Measurements from ENCODE around the gene PPP2R2C.

DNA sequence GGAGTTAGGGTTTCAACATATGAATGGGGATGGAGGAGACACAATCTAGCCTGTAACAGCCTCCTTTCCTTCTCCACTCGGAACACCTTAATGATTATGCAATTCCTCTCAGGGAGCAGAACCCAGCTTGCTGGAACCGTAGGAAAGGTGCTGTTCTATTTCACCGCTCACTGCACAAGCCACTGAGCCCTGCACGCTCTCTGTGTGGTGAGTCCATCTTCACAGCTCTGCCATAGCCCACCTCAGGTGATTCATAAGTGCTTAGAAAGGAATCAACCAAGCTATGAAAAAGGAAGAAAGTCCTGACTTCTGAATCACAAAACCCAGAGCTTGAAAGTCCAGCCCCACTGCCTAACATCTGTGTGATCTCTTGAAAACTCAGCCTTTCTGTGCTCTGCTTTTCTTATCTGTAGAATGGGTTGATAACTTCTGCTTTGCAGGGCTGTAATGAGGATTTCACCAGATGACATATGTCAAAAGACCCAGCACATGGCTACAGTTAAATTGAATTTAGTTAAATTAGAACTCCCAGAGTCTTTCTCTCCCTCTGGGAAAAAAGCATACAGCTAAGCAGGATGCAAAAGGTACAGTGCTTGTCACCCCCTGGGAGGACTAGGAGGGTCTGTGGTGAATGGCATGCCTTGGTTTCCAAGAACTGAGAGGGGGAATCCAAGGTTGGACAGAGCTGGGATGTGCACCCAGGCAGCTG lies 111.2 kb downstream of the PPP2R2C start:
- TF ChIP-seq, protein P1, sequence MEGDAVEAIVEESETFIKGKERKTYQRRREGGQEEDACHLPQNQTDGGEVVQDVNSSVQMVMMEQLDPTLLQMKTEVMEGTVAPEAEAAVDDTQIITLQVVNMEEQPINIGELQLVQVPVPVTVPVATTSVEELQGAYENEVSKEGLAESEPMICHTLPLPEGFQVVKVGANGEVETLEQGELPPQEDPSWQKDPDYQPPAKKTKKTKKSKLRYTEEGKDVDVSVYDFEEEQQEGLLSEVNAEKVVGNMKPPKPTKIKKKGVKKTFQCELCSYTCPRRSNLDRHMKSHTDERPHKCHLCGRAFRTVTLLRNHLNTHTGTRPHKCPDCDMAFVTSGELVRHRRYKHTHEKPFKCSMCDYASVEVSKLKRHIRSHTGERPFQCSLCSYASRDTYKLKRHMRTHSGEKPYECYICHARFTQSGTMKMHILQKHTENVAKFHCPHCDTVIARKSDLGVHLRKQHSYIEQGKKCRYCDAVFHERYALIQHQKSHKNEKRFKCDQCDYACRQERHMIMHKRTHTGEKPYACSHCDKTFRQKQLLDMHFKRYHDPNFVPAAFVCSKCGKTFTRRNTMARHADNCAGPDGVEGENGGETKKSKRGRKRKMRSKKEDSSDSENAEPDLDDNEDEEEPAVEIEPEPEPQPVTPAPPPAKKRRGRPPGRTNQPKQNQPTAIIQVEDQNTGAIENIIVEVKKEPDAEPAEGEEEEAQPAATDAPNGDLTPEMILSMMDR (conservative IDR thresholded peaks at IDR 0.05; ENCODE audit: low read depth, low read length), result no peak
- TF ChIP-seq SMC3 (IDR thresholded peaks at IDR 0.05; ENCODE audit: low read depth, low read length) (no peak), RCOR1 (IDR thresholded peaks at IDR 0.05; ENCODE audit: insufficient replicate concordance, low read length) (no peak), RAD21 (IDR thresholded peaks at IDR 0.05; ENCODE audit: low read length) (no peak), POLR2A (IDR thresholded peaks at IDR 0.05; ENCODE audit: low read depth, low read length) (no peak), MXI1 (IDR thresholded peaks at IDR 0.05; ENCODE audit: borderline replicate concordance, low read depth, low read length) (no peak), FOS (IDR thresholded peaks at IDR 0.05; ENCODE audit: low read depth, low read length) (no peak), MAZ (IDR thresholded peaks at IDR 0.05; ENCODE audit: borderline replicate concordance, low read depth, low read length) (no peak), MAFK (IDR thresholded peaks at IDR 0.05; ENCODE audit: low read depth, low read length) (no peak)
- TF ChIP-seq, protein P2, sequence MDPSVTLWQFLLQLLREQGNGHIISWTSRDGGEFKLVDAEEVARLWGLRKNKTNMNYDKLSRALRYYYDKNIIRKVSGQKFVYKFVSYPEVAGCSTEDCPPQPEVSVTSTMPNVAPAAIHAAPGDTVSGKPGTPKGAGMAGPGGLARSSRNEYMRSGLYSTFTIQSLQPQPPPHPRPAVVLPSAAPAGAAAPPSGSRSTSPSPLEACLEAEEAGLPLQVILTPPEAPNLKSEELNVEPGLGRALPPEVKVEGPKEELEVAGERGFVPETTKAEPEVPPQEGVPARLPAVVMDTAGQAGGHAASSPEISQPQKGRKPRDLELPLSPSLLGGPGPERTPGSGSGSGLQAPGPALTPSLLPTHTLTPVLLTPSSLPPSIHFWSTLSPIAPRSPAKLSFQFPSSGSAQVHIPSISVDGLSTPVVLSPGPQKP (IDR thresholded peaks at IDR 0.05; ENCODE audit: borderline replicate concordance, low read depth, low read length), result no peak

Data from IMR-90 (cell line).